Subcutaneous adipose tissue (tissue), 4 donors: Measurements from ENCODE around the gene ZNF329. TPM values are rescaled to one million over a fixed set of nuclear protein-coding genes. Genes with fewer than 3 reads are reported as not detected.

Source experiments
- CTCF ChIP-seq: fragments of 450-650 bp; IDR thresholded peaks from one replicate; pipeline ENCODE4 v1.5.1; 2016; ENCODE audit warnings: low read depth, mild to moderate bottlenecking, control low read depth, antibody characterized with exemption, moderate library complexity
- total RNA-seq, 4 donors: library from RNA; depleted of rRNA; stranded (reverse); fragments of >200 nt; gene quantifications; one replicate each; pipeline ENCODE4 v1.1.0, GENCODE V29; 2016

The ZNF329 gene
- total RNA-seq, 4 donors from 2014 or later = 7.5 to 8.3 (median 7.9) TPM

- TF ChIP-seq CTCF = no peak
Measured at GRCh38 chr19:58091251-58091995, 59.2 kb downstream of the ZNF329 start.

- no peak for TF ChIP-seq CTCF
Measured at GRCh38 chr19:58089846-58090245, 60.7 kb downstream of the ZNF329 start.

- TF ChIP-seq CTCF = no peak
Measured at GRCh38 chr19:58088521-58089052, 62.0 kb downstream of the ZNF329 start.

GRCh38 chr19:58086825-58087710 lies 63.5 kb downstream of the ZNF329 start:
- TF ChIP-seq CTCF = no peak

GRCh38 chr19:58085348-58085875 lies 65.2 kb downstream of the ZNF329 start:
- TF ChIP-seq CTCF = no peak

GRCh38 chr19:58084596-58085347 lies 65.8 kb downstream of the ZNF329 start:
- no peak for TF ChIP-seq CTCF
